T-helper 2 cell treated with Interferon-gamma antibody and Interleukin-4, amounts not matched to agents 5 μg/mL and 100 μg/mL, for 36 hours (primary cell): ENCODE data around the gene RNF121.
A peak's percentile ranks its signal among the peaks of the same experiment; 100 is the strongest.

Source experiments
- DNase-seq: peaks from one replicate; pipeline ENCODE4 v3.0.0; 2021; ENCODE audit warnings: low spot score
- H3K27ac Mint-ChIP-seq: one replicate; pipeline ENCODE4 v1.8.0; 2021; ENCODE audit warnings: mild to moderate bottlenecking, mixed read lengths
- H3K27me3 Mint-ChIP-seq: one replicate; pipeline ENCODE4 v1.8.0; 2021; ENCODE audit warnings: low read depth, mixed read lengths
- H3K36me3 Mint-ChIP-seq: one replicate; pipeline ENCODE4 v1.8.0; 2021; ENCODE audit warnings: low read depth, mixed read lengths
- H3K4me1 Mint-ChIP-seq: one replicate; pipeline ENCODE4 v1.8.0; 2021; ENCODE audit warnings: low read depth, mixed read lengths
- H3K4me3 Mint-ChIP-seq: one replicate; pipeline ENCODE4 v1.8.0; 2022; ENCODE audit warnings: mild to moderate bottlenecking, moderate library complexity, mixed read lengths
- H3K9me3 Mint-ChIP-seq: one replicate; pipeline ENCODE4 v1.8.0; 2021; ENCODE audit warnings: mixed read lengths

RNF121 gene

DNA sequence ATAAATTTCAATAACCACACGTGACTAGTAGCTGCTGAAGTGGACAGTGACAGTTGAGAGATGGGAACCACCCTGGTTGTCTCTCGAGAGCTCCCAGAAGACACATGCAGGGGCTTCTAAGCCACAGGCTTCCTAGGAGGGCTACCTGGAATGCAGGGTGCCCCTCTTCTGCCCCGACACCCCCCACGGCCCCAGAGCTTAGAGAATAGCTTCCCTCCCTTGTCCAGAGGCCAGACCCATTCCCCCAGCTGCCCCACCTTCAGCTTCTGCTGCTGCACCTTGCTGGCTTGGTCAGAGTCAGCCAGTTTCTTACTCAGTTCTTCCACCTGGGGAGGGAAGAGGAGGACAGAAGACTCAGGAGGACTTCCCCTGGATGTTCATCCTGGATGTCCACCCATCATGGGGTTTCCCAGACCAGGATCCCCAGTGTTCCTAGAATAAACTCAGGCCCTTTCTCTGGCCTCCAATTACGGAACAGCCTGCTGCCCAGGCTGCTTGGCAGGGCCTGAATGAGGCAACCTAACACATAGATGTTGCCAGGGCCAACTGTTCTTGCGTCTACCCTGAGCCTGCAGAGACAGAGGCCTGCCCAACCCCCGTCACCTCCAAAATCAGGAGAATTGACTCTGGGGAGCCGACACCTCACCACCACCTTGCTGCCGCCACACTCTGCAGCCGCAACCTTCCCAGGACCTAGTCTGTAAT is 81.8 kb downstream of the RNF121 start:
- peaks cover 59% of the 10 kb centered on the region for H3K36me3 Mint-ChIP-seq
- H3K4me1 Mint-ChIP-seq = no peaks in the 10 kb centered on the region
- H3K27me3 Mint-ChIP-seq = no peaks in the 10 kb centered on the region
- no peak for DNase-seq
- no peaks in the 10 kb centered on the region for H3K9me3 Mint-ChIP-seq
- no peak overlapping the region for H3K4me3 Mint-ChIP-seq
- peak overlapping the region; percentile 36 for H3K27ac Mint-ChIP-seq

DNA sequence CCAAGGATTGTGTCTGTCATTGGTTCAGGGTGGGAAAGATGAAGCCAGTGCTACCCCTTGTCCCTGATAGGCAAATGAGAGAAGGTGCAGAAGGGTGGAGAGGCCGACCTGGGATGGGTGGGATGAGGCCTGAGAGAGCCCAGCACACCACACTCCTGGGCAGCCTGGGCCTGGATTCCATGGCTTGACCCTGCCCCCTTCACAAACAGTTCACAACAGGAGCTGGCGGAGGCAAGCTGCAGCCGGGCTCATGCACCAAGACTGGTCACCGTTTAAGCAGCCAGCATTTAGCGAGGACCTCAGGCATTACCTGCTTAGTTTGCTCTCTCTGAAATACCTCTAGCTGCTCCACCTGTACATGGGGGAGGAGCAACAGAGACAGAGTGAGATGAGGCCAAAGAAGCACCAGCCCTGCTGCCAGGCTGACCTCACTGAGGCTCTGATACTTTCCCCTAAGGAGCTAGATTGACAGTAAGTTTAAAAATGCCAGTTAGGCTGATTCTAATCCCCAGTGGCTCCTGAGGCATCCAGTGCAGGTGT is 83.3 kb downstream of the RNF121 start:
- Mint-ChIP-seq H3K4me1 (no peaks in the 10 kb centered on the region), H3K36me3 (peaks cover 69% of the 10 kb centered on the region), H3K4me3 (no peak overlapping the region), H3K27ac (no peak overlapping the region), H3K27me3 (no peaks in the 10 kb centered on the region), H3K9me3 (no peaks in the 10 kb centered on the region)
- DNase-seq = no peak

DNA sequence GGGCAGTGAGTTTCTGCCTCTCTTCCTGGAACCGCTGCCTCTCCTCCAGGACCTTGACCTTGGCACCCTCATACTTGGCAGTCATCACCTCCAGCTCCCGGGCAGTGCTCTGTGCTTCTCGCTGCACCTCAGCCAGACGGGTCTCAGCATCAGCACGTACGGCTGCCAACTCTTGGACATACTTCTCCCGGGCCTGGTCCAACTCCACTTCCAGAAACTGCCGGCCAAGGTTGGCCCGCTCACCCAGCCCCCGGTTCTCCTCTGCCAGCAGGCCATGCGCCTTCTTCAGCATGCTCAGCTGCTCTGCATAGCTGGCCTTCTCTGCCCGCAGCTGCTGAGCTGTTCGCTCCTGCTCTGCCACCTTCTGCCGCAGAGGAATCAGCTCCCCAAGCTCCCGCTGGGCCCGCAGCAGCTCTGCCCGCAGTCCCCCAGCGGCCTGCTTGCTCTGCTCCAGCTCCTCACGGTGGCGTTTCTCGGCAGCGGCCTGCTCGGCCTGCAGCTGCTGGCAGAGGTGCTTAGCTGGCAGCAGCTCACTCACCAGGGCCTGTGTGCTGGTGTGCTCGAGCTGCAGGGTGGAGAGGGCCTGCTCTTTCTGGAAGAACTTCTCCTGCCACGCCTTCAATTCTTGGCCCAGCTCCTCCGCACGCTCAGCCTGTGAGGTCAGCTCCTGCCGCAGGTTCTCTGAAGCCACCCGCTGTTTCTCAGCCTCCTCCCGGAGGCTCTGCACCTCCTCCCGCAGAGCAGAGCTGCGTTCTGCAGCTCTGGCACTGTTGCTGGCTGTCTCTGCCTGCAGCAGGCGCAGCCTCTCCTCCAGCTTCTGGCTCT is 84.3 kb downstream of the RNF121 start:
- Mint-ChIP-seq H3K27me3 (no peaks in the 10 kb centered on the region), H3K4me1 (no peaks in the 10 kb centered on the region), H3K36me3 (peaks cover 71% of the 10 kb centered on the region), H3K27ac (no peak overlapping the region), H3K4me3 (no peak overlapping the region), H3K9me3 (no peaks in the 10 kb centered on the region)
- DNase-seq = no peak

DNA sequence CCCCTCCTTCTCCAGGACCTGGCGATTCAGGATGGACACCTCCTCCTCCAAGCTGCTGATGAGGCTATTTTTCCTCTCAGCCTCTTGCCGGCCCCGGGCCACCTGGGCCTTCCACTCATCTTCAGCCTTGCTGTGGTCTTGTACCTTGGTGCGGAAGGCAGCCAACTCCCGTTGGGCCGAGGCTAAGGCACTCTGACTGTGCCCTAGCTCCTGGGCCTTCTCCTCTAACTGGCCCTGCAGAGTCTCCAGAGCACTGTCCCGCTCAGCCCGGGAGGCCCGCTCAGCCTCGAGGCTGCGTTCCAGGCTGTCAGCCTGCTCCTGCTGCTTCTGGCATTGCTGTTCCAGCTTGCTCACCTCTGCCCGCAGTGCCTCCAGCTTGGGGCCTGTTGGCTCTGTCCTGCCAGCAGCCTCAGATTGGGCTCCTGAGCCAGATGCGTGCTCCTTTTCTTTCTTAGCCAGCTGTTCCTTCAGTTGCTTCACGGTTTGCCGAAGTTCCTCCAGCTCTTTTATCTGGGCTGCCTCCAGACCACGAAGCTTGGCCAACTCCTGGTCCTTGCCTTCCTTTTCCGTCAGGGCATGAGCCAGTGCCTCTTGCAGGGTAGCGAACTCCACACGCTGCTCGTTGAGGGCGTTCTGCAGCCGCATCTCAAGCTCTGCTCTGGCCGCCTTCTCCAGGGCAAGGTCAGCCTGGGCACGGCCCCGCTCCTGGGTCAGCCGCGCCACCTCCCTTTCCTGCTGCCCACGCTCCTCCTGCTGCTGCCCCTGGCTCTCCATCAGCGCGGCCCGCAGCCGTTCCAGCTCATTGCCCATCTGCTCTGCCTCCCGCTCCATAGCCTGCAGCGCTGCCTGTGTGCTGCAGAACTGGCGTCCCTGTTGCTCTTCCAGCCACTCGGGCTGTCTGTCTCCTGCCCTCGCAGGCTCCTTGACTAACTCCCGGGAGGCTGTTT is 85.2 kb downstream of the RNF121 start:
- DNase-seq = no peak
- Mint-ChIP-seq H3K36me3 (peaks cover 74% of the 10 kb centered on the region), H3K4me1 (no peaks in the 10 kb centered on the region), H3K4me3 (no peak overlapping the region), H3K9me3 (no peaks in the 10 kb centered on the region), H3K27me3 (no peaks in the 10 kb centered on the region), H3K27ac (peak overlapping the region; percentile 41)

DNA sequence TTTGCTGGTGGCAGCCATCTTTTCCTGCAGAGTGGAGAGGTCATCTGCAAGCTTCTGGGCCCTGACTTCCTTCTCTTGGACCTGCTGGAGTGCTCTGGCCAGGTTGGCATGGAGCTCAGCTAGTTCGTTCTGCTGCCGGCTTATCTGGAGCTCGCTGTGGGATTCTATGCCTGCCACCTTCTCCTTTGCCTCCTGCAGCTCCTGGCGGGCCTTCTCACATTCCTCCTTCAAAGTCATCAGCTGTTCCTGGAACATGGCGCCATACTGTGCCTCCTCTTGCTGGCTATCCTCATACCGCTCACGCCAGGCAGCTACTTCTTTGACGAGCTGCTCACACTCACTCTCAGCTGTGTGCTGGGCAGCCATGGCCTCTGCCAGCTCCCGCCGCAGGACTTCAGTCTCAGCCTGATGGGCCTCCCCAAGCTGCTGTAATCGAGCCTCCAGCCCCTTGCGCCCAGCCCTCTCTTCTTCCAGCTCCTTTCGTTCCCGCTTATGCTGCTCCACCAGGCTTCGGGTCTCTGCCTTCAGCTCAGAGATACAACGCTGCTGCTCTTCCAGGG is 86.0 kb downstream of the RNF121 start:
- no peaks in the 10 kb centered on the region for H3K4me1 Mint-ChIP-seq
- DNase-seq = no peak
- no peak overlapping the region for H3K4me3 Mint-ChIP-seq
- peaks cover 74% of the 10 kb centered on the region for H3K36me3 Mint-ChIP-seq
- no peaks in the 10 kb centered on the region for H3K9me3 Mint-ChIP-seq
- no peaks in the 10 kb centered on the region for H3K27me3 Mint-ChIP-seq
- peak overlapping the region; percentile 41 for H3K27ac Mint-ChIP-seq

DNA sequence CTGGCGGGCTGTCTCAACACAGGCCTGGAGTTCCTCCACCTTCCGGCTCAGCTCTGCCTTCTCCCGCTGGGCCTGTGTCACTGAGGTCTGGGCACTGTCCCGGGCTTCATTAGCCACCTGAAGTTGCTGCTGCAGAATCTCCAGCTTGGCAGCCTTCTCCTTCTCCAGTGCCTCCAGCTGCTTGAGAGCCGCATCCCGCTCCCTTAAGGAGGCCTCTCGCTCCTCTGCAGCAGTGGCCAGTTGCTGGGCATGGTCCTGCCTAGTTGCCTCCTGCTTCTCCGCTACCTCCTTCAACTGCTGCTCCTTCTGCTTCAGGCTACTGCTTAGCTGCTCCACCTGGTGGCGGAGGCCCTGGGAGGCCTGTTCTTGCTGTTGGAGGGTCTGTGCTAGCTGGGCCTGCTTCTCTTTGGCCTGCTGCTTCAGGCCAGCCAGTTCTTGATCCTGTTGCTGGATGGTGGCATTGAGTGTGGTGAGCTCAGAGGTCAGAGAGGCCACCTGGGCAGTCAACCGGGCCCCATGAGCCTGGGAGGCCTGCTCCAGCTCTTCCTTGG is 86.7 kb downstream of the RNF121 start:
- Mint-ChIP-seq H3K36me3 (peaks cover 76% of the 10 kb centered on the region), H3K27me3 (no peaks in the 10 kb centered on the region), H3K27ac (no peak overlapping the region), H3K4me3 (no peak overlapping the region), H3K4me1 (no peaks in the 10 kb centered on the region), H3K9me3 (no peaks in the 10 kb centered on the region)
- DNase-seq = no peak

DNA sequence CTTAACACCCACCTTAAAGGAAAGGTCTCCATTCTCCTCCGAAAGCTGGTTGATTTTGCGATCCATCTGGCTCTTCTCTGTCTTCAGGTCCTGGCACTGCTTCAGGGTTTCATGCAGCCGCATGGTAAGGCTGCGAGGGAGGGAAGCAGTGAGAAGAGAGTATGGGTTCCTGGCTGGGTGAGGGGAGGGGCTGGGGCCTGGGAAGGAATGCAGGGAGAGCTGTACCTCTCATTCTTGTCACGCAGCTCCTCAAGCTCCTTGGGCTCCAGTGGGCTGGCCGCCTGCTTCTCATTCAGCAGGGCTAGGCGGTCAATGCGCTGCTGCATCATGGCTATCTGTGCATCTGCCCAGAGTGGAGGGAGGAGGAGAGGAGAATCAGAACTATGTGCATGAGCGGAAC is 89.3 kb downstream of the RNF121 start:
- Mint-ChIP-seq H3K4me3 (no peak overlapping the region), H3K27ac (no peak overlapping the region), H3K9me3 (no peaks in the 10 kb centered on the region), H3K27me3 (no peaks in the 10 kb centered on the region), H3K36me3 (peaks cover 82% of the 10 kb centered on the region), H3K4me1 (no peaks in the 10 kb centered on the region)
- no peak for DNase-seq

DNA sequence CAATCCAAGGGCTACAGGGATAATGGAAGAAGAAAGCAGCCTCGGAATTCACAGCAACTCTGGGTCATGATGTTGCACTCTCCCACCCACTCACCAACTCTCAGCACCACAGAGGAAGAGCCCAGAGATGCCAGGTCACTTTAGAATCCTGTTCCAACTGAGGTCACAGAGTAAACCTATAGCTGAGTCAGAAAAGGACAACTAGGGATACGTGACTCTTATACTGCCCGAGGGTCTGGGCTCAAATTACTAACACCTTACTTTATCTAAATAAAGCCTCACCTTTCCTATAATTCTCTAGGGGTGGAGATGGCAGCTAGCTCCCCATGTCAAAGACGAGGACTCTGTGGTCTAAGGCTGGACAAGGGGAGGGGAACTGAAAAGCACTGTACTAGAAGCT is 94.5 kb downstream of the RNF121 start:
- H3K36me3 Mint-ChIP-seq = peaks cover 57% of the 10 kb centered on the region
- no peak overlapping the region for H3K4me3 Mint-ChIP-seq
- H3K9me3 Mint-ChIP-seq = no peaks in the 10 kb centered on the region
- DNase-seq = no peak
- H3K27ac Mint-ChIP-seq = no peak overlapping the region
- peaks cover 12% of the 10 kb centered on the region for H3K4me1 Mint-ChIP-seq
- H3K27me3 Mint-ChIP-seq = no peaks in the 10 kb centered on the region

DNA sequence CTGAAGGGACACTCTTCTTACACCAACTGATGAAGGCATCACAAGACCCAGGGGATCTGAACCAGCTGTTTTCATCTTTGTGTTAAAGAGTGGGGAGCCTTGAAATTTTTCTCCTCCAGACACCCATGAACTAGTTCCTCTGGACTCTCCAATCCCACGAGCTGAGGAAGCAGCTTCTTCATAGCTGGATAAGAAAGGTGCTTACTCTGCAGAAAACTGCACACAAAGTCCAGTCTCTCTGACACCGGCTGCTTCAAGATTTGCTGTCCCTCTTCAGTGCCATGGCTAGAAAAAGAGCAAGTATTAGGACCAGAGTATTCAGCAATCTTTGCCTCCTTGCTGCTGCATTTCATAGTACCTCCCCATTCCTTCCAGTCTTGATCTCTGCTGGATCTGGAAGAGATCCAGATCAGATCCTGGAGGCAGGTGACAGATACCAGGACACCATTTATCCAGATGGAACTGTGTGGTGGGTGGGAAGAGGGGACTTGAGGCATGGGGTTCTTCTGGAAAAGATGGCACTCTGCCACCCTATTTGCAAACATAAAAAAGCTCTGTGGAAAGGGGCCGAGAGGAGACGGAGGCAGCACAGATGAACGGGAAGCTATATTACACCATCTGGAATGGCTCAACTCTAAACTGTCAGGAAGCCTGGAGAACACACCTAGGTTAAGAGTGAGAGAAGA is 95.4 kb downstream of the RNF121 start:
- Mint-ChIP-seq H3K36me3 (peaks cover 53% of the 10 kb centered on the region), H3K4me3 (no peak overlapping the region)

DNA sequence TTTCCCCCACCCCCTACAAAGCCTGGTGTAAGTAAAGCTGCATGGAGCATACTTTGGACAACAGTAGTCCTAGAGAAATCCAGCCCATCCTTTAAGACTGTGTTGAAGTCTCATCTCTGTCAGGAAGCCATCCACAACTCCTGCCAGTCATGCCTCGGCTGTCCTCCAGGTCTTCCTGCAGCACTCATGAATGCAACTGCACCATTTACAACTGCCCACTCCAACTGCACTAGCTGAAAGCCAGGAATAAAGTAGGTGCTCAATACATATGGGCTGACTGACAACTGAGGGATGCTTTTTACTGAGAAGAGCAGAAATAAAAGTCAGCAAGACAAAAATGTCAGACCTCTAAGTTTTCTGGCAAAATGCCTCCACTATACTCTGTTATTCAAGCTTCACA is 97.2 kb downstream of the RNF121 start:
- no peaks in the 10 kb centered on the region for H3K9me3 Mint-ChIP-seq
- peaks cover 16% of the 10 kb centered on the region for H3K4me1 Mint-ChIP-seq
- peaks cover 44% of the 10 kb centered on the region for H3K36me3 Mint-ChIP-seq
- no peaks in the 10 kb centered on the region for H3K27me3 Mint-ChIP-seq
- no peak for DNase-seq
- no peak overlapping the region for H3K27ac Mint-ChIP-seq
- H3K4me3 Mint-ChIP-seq = no peak overlapping the region

More for the DNA sequence above, 95.4 kb downstream of the RNF121 start:
- H3K4me1 Mint-ChIP-seq = peaks cover 12% of the 10 kb centered on the region
- DNase-seq = no peak
- no peaks in the 10 kb centered on the region for H3K27me3 Mint-ChIP-seq
- no peaks in the 10 kb centered on the region for H3K9me3 Mint-ChIP-seq
- no peak overlapping the region for H3K27ac Mint-ChIP-seq

DNA sequence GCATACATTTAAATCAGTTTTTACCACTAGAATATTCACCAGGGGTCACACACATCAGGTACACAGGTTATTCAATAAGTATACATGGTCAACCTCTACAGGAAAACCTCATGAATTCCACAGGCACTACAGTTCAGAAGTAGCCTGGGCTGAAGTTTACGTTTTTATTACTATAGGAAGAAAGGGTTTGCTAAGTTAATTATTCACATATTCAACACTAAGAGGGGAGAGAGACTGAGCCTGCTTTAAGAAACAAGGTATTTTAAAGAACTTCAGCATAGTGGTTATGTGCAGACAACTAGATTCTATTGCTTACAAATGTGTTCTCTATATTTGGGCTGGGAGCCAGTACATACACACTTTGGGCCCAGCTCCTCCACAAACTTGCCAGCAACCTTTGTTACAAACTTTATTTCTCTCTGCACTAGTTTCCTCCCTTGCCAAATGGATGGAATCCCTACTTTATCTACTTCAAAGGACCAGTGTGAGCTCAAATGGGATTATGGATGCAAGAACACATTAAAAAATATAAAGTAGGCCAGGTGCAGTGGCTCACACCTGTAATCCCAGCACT is 101.7 kb downstream of the RNF121 start:
- Mint-ChIP-seq H3K36me3 (peaks cover 33% of the 10 kb centered on the region), H3K27me3 (no peaks in the 10 kb centered on the region), H3K4me1 (peaks cover 13% of the 10 kb centered on the region), H3K4me3 (no peak overlapping the region), H3K27ac (no peak overlapping the region), H3K9me3 (no peaks in the 10 kb centered on the region)
- DNase-seq = no peak

DNA sequence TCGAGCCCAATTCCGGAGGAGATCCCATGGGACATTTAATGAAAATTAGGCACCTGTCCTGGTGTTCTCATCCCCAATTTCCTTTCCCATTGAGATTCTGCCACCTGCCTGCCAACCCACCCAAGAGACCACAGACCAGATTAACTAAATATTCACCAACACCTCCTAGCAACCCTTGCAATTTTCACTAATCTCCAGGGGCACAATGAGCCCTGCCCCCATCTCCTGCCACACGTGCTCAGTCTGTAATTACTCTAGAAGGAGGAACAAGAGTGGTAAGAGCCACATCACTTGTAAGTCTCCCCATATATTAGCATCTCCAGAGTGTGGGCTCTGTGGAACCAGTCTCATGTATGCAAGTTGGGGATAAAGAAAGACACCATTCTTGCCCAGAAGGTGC is 107.8 kb downstream of the RNF121 start:
- no peaks in the 10 kb centered on the region for H3K27me3 Mint-ChIP-seq
- H3K27ac Mint-ChIP-seq = peak overlapping the region; percentile 42
- DNase-seq = no peak
- H3K9me3 Mint-ChIP-seq = no peaks in the 10 kb centered on the region
- H3K4me3 Mint-ChIP-seq = no peak overlapping the region
- H3K4me1 Mint-ChIP-seq = peaks cover 15% of the 10 kb centered on the region
- H3K36me3 Mint-ChIP-seq = peaks cover 31% of the 10 kb centered on the region
